HepG2 (cell line): Measurements from ENCODE around the gene JAG1. TPM values are rescaled to one million over a fixed set of nuclear protein-coding genes. Genes with fewer than 3 reads are reported as not detected.

Experiments used
- ATF6 ChIP-seq: sonication (generic); formaldehyde crosslinking; conservative IDR thresholded peaks from 2 replicates; pipeline ENCODE4 v1.4.0; 2020; ENCODE audit warnings: missing genetic modification reagents
- GABPA ChIP-seq, 2 experiments: IDR thresholded peaks; 2 replicates each; pipeline ENCODE4 v1.6.1; 2011 to 2016; ENCODE audit warnings: low read depth in 2 of 2, low read length in 1 of 2, missing biosample characterization in 1 of 2, missing genetic modification characterization in 1 of 2
- ZNF687 ChIP-seq: sonication (generic); formaldehyde crosslinking; IDR thresholded peaks from 2 replicates; pipeline ENCODE4 v1.5.1; 2020; ENCODE audit warnings: mild to moderate bottlenecking, missing genetic modification reagents, moderate library complexity
- polyA plus RNA-seq, 8 experiments: library from polyadenylated mRNA; depleted of rRNA in 3 of 8; stranded (reverse) in 7 of 8; unstranded in 1 of 8; fragments of >200 nt; fragmentation: Illumina TruSeq in 4 of 8; extraction: Trizol in 4 of 8; gene quantifications; 2 replicates each; pipeline versions ENCODE4 v1.2.1 to v1.2.3, GENCODE V29; 2011 to 2016; ENCODE audit warnings: low read depth in 4 of 8, missing spikeins in 1 of 8, mixed read lengths in 1 of 8; ENCODE audit not compliant: insufficient read depth in 1 of 8
- total RNA-seq, 5 experiments: library from RNA; depleted of rRNA; stranded (reverse); fragments of >200 nt; fragmentation: Illumina TruSeq; extraction: Trizol; gene quantifications; 2 replicates each; pipeline ENCODE4 v1.2.3, GENCODE V29; 2016; ENCODE audit warnings: low read depth in 1 of 5
- TF ChIP-seq, protein P1 (sequence below): sonication (generic); formaldehyde crosslinking; IDR thresholded peaks from 2 replicates; pipeline ENCODE4 v1.9.0; 2021; ENCODE audit warnings: mild to moderate bottlenecking, missing genetic modification reagents

JAG1 gene
- total and polyA plus RNA-seq, 2 of the 13 experiments (the other 11 are each of a cell fraction or from before 2014, with no cell fraction given) = 47.1 to 56.3 TPM

- TF ChIP-seq ATF6 (CRISPR knock-in tag) = no peak
- TF ChIP-seq, protein P1, sequence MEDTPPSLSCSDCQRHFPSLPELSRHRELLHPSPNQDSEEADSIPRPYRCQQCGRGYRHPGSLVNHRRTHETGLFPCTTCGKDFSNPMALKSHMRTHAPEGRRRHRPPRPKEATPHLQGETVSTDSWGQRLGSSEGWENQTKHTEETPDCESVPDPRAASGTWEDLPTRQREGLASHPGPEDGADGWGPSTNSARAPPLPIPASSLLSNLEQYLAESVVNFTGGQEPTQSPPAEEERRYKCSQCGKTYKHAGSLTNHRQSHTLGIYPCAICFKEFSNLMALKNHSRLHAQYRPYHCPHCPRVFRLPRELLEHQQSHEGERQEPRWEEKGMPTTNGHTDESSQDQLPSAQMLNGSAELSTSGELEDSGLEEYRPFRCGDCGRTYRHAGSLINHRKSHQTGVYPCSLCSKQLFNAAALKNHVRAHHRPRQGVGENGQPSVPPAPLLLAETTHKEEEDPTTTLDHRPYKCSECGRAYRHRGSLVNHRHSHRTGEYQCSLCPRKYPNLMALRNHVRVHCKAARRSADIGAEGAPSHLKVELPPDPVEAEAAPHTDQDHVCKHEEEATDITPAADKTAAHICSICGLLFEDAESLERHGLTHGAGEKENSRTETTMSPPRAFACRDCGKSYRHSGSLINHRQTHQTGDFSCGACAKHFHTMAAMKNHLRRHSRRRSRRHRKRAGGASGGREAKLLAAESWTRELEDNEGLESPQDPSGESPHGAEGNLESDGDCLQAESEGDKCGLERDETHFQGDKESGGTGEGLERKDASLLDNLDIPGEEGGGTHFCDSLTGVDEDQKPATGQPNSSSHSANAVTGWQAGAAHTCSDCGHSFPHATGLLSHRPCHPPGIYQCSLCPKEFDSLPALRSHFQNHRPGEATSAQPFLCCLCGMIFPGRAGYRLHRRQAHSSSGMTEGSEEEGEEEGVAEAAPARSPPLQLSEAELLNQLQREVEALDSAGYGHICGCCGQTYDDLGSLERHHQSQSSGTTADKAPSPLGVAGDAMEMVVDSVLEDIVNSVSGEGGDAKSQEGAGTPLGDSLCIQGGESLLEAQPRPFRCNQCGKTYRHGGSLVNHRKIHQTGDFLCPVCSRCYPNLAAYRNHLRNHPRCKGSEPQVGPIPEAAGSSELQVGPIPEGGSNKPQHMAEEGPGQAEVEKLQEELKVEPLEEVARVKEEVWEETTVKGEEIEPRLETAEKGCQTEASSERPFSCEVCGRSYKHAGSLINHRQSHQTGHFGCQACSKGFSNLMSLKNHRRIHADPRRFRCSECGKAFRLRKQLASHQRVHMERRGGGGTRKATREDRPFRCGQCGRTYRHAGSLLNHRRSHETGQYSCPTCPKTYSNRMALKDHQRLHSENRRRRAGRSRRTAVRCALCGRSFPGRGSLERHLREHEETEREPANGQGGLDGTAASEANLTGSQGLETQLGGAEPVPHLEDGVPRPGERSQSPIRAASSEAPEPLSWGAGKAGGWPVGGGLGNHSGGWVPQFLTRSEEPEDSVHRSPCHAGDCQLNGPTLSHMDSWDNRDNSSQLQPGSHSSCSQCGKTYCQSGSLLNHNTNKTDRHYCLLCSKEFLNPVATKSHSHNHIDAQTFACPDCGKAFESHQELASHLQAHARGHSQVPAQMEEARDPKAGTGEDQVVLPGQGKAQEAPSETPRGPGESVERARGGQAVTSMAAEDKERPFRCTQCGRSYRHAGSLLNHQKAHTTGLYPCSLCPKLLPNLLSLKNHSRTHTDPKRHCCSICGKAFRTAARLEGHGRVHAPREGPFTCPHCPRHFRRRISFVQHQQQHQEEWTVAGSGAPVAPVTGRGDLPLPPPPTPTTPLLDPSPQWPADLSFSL (CRISPR knock-in tag) = 0 out of 2 replicates have a peak, but pooled peaks have one; percentile 64
- 0 out of 2 replicates have a peak, but pooled peaks have one; percentile 9 for TF ChIP-seq ZNF687 (CRISPR knock-in tag)
- TF ChIP-seq GABPA (IDR thresholded peaks at IDR 0.05; ENCODE audit: low read depth, low read length) = no peak
- TF ChIP-seq GABPA (CRISPR knock-in tag; IDR thresholded peaks at IDR 0.05; ENCODE audit: low read depth) = no peak
These were observed 32.6 kb upstream of the JAG1 start (continued) for GRCh38 chr20:10706460-10706811.
